GM19239 (cell line): ENCODE measurements around the gene PRICKLE4.
A peak's percentile ranks its signal among the peaks of the same experiment; 100 is the strongest.
"Not testable (repeated sequence)": the region's sequence is repeated elsewhere in the genome, so short reads cannot be mapped to it uniquely, and the experiment has no call there.

ENCODE experiments used
- DNase-seq: peaks from one replicate; pipeline ENCODE4 v3.0.0; 2011; ENCODE audit warnings: low spot score; ENCODE audit not compliant: insufficient read length
- FAIRE-seq: peaks from 2 replicates; lab custom pipeline; 2011; peaks lifted over from hg19 to GRCh38; lab: Jason Lieb, UNC

The PRICKLE4 gene

GRCh38 chr6:41787219-41787917, 6.8 kb downstream of the PRICKLE4 start, which contains the start of gene TOMM6:
TSS of gene TOMM6 (plus strand) at chr6:41787694. CDS start at chr6:41787698, 4 bp downstream.
- FAIRE-seq (peak; percentile 87), DNase-seq (peak; percentile 85)

GRCh38 chr6:41789390-41789724, 8.8 kb downstream of the PRICKLE4 start:
- DNase-seq (no peak), FAIRE-seq (no peak)

- FAIRE-seq (no peak), DNase-seq (no peak)
Measured at GRCh38 chr6:41790045-41790444, 9.5 kb downstream of the PRICKLE4 start.

- FAIRE-seq (no peak), DNase-seq (no peak)
Measured at GRCh38 chr6:41791305-41791704, 10.7 kb downstream of the PRICKLE4 start.

GRCh38 chr6:41791984-41792383, 11.4 kb downstream of the PRICKLE4 start:
- FAIRE-seq = no peak
- no peak for DNase-seq

- FAIRE-seq (no peak), DNase-seq (no peak)
Measured at GRCh38 chr6:41796474-41796873, 15.9 kb downstream of the PRICKLE4 start.

- no peak for FAIRE-seq
- DNase-seq = no peak
Measured at GRCh38 chr6:41798901-41799558, 18.4 kb downstream of the PRICKLE4 start.

GRCh38 chr6:41799559-41799911, 19.0 kb downstream of the PRICKLE4 start:
- no peak for DNase-seq
- no peak for FAIRE-seq

GRCh38 chr6:41801380-41801779, 20.8 kb downstream of the PRICKLE4 start:
- FAIRE-seq (no peak), DNase-seq (no peak)

GRCh38 chr6:41805830-41806774, 25.5 kb downstream of the PRICKLE4 start:
- FAIRE-seq (no peak), DNase-seq (no peak)

GRCh38 chr6:41811095-41811494, 30.5 kb downstream of the PRICKLE4 start:
- DNase-seq = no peak
- FAIRE-seq = no peak

GRCh38 chr6:41811946-41812345, 31.4 kb downstream of the PRICKLE4 start:
- DNase-seq, FAIRE-seq: not testable (repeated sequence)

- DNase-seq (no peak), FAIRE-seq (no peak)
Measured at GRCh38 chr6:41813469-41813868, 32.9 kb downstream of the PRICKLE4 start.

- no peak for DNase-seq
- FAIRE-seq = no peak
Measured at GRCh38 chr6:41813956-41814355, 33.4 kb downstream of the PRICKLE4 start.

- no peak for DNase-seq
- no peak for FAIRE-seq
Measured at GRCh38 chr6:41814629-41815028, 34.0 kb downstream of the PRICKLE4 start.

- DNase-seq (no peak), FAIRE-seq (no peak)
Measured at GRCh38 chr6:41815587-41815986, 35.0 kb downstream of the PRICKLE4 start.

GRCh38 chr6:41818271-41819054, 37.9 kb downstream of the PRICKLE4 start:
- no peak for FAIRE-seq
- no peak for DNase-seq

- no peak for DNase-seq
- FAIRE-seq = no peak
Measured at GRCh38 chr6:41821266-41821665, 40.7 kb downstream of the PRICKLE4 start.

GRCh38 chr6:41822021-41822420, 41.4 kb downstream of the PRICKLE4 start:
- DNase-seq (no peak), FAIRE-seq (no peak)

GRCh38 chr6:41823178-41823577, 42.6 kb downstream of the PRICKLE4 start:
- no peak for DNase-seq

More at GRCh38 chr6:41823178-41823577, 42.6 kb downstream of the PRICKLE4 start:
- no peak for FAIRE-seq
